Spleen (tissue), 11 donors: ENCODE data around the gene MRPS31. TPM values are rescaled to one million over a fixed set of nuclear protein-coding genes. Genes with fewer than 3 reads are reported as not detected.
A peak's percentile ranks its signal among the peaks of the same experiment; 100 is the strongest.

Experiments used
- DNase-seq: peaks from one replicate; pipeline ENCODE4 v3.0.0-alpha.2; 2020
- H3K27ac ChIP-seq, 8 donors: fragments of 200-600 bp; sonication (generic) in 7 of 8; 1 replicate in 4 of 8; 2 replicates in 4 of 8; pipeline versions ENCODE4 v1.5.0 to v1.8.0; 2016 to 2021; ENCODE audit warnings: inconsistent platforms in 4 of 8, mild to moderate bottlenecking in 4 of 8, moderate library complexity in 1 of 8
- H3K27me3 ChIP-seq, 7 donors: fragments of 200-600 bp; sonication (generic) in 6 of 7; replicated peaks in 1 of 7; 1 replicate in 4 of 7; 2 replicates in 3 of 7; pipeline versions ENCODE4 v1.5.0 to v1.8.0; 2016 to 2021; ENCODE audit warnings: inconsistent platforms in 3 of 7, mild to moderate bottlenecking in 1 of 7
- H3K36me3 ChIP-seq, 6 donors: fragments of 200-600 bp; sonication (generic) in 5 of 6; 1 replicate in 4 of 6; 2 replicates in 2 of 6; pipeline versions ENCODE4 v1.5.0 to v1.8.0; 2016 to 2021; ENCODE audit warnings: inconsistent platforms in 2 of 6
- H3K4me1 ChIP-seq, 6 donors: fragments of 200-600 bp; sonication (generic) in 5 of 6; 1 replicate in 3 of 6; 2 replicates in 3 of 6; pipeline versions ENCODE4 v1.5.0 to v1.8.0; 2016 to 2021; ENCODE audit warnings: inconsistent platforms in 3 of 6
- H3K4me3 ChIP-seq, 8 donors: fragments of 200-600 bp; sonication (generic) in 7 of 8; 1 replicate in 4 of 8; 2 replicates in 4 of 8; pipeline versions ENCODE4 v1.5.0 to v1.8.0; 2016 to 2021; ENCODE audit warnings: inconsistent platforms in 4 of 8, mild to moderate bottlenecking in 4 of 8, moderate library complexity in 2 of 8
- H3K9me3 ChIP-seq, 8 donors: fragments of 200-600 bp; sonication (generic) in 7 of 8; 1 replicate in 4 of 8; 2 replicates in 4 of 8; pipeline versions ENCODE4 v1.5.0 to v1.8.0; 2016 to 2021; ENCODE audit warnings: inconsistent platforms in 4 of 8
- POLR2A ChIP-seq, 3 donors: fragments of 450-650 bp; IDR thresholded peaks; one replicate each; pipeline ENCODE4 v1.5.1; 2017; ENCODE audit warnings: antibody characterized with exemption in 3 of 3, mild to moderate bottlenecking in 1 of 3
- POLR2AphosphoS5 ChIP-seq, 3 donors: sonication (generic); formaldehyde crosslinking; IDR thresholded peaks; one replicate each; pipeline ENCODE4 v1.5.1; 2017; ENCODE audit warnings: antibody characterized with exemption in 3 of 3
- WGBS, 5 donors: extraction: QIAGEN DNeasy Blood & Tissue Kit in 3 of 5; methylation state at CpG; one replicate each; pipeline versions ENCODE4 v1.1.5 to v1.1.7; 2013 to 2018; 5-methylcytosine and 5-hydroxymethylcytosine counted together
- intact Hi-C: fragments of 100-400 bp; cut with DNase I; formaldehyde crosslinking; loops from one replicate; pipeline ENCODE4 v1.15.0; 2023; ENCODE audit warnings: low total_unique reads
- polyA plus RNA-seq, 3 donors: library from polyadenylated mRNA; stranded (reverse); fragments of 200-250 nt; gene quantifications; one replicate each; pipeline ENCODE4 v1.2.1, GENCODE V29; 2013
- total RNA-seq, 7 donors: library from RNA; depleted of rRNA in 3 of 7; stranded (reverse); fragments of >200 nt in 3 of 7; fragmentation: NEBNext Ultra II Directional in 4 of 7; extraction: Animal tissue kit (Norgen Biotek cat#: 25700) in 4 of 7; gene quantifications; one replicate each; pipeline versions ENCODE4 v1.1.0 to v1.2.1, GENCODE V29; 2016 to 2021
- TF ChIP-seq, protein P1 (sequence below), 11 experiments: fragments of 200-600 bp in 7 of 11; fragments of 450-650 bp in 4 of 11; sonication (generic) in 4 of 11; IDR thresholded peaks in 8 of 11; conservative IDR thresholded peaks in 3 of 11; 1 replicate in 7 of 11; 2 replicates in 4 of 11; pipeline versions ENCODE4 v1.4.0 to v1.8.0; 2016 to 2021; ENCODE audit warnings: antibody characterized with exemption in 11 of 11, inconsistent platforms in 4 of 11, mild to moderate bottlenecking in 1 of 11
- donor health status: healthy with polysubstance abuse.
- donor health status: DM: no; HTN: no; CAD: no; lungs with moderate emphysema.
- donor health status: DM: no; HTN: no; CAD: no.
- donor health status: Bipolar disorder and iron deficiency.
- donor health status: healthy.
- donor health status: DM: no; HTN: no; CAD: no.
- donor health status: DM: yes; HTN: yes; CAD: no.

The MRPS31 gene
- total and polyA plus RNA-seq, 10 donors = 16.8 to 33.2 (median 28.1) TPM

DNA sequence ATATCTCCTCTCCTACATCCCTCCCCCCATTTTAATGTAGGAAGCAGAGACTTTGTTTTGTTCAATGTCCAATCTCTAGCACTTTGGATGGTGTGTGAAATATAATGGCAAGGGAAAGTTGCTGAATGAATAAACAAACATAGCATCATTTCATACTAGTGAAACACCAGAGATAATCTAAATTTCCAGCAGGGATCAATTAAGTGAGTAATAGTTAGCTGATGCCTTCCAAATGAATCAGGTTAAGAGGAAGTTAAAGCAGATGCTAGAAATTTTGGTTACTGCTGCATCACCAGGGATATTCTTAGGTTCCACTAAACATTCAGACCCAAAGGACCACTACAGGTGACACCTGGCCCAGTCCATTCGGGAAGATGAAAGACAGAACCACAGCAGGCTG is 8.1 kb downstream of the MRPS31 start:
- H3K4me1 ChIP-seq = peaks cover 0 to 28% (median 0%) of the 10 kb centered on the region in 6 donors
- no peaks in the 10 kb centered on the region for H3K27me3 ChIP-seq
- 87 to 92% (median 91%) methylated on average over 1 of the region's 1 CpG for WGBS, 5 donors

DNA sequence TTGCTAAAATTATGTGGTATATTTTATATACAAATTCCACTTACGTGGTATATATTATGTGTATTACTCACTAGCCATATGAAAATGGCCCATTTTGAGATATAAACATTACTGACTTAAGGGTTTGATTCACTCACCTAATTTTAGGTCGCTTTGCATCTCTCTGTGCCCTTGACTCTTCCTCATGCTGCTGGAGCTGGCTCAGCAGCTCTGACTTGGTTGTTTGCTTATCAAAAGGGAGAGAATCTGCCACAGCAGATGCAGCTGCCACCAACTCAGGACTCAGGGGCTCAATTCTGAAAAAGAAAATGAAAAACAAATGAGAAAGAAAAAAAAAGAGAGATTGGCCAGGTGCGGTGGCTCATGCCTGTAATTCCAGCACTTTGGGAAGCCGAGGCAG is 12.2 kb downstream of the MRPS31 start:
- Histone ChIP-seq H3K36me3 (peaks cover 0 to 93% (median 47%) of the 10 kb centered on the region in 6 donors), H3K4me1 (no peaks in the 10 kb centered on the region), H3K9me3 (no peaks in the 10 kb centered on the region), H3K27ac (no peak overlapping the region), H3K27me3 (no peaks in the 10 kb centered on the region), H3K4me3 (no peak overlapping the region)
- no peak for DNase-seq
- TF ChIP-seq POLR2AphosphoS5 (IDR thresholded peaks at IDR 0.05) (no peak), POLR2A (IDR thresholded peaks at IDR 0.05) (no peak)
- TF ChIP-seq, protein P1, sequence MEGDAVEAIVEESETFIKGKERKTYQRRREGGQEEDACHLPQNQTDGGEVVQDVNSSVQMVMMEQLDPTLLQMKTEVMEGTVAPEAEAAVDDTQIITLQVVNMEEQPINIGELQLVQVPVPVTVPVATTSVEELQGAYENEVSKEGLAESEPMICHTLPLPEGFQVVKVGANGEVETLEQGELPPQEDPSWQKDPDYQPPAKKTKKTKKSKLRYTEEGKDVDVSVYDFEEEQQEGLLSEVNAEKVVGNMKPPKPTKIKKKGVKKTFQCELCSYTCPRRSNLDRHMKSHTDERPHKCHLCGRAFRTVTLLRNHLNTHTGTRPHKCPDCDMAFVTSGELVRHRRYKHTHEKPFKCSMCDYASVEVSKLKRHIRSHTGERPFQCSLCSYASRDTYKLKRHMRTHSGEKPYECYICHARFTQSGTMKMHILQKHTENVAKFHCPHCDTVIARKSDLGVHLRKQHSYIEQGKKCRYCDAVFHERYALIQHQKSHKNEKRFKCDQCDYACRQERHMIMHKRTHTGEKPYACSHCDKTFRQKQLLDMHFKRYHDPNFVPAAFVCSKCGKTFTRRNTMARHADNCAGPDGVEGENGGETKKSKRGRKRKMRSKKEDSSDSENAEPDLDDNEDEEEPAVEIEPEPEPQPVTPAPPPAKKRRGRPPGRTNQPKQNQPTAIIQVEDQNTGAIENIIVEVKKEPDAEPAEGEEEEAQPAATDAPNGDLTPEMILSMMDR (IDR thresholded peaks at IDR 0.05 in 8 of 11, conservative IDR thresholded peaks at IDR 0.05 in 3 of 11) = no peak
- 81 to 94% (median 89%) methylated on average over 4 of the region's 4 CpGs for WGBS, 5 donors
- intact Hi-C loops = no loop called here

More for the DNA sequence above, 8.1 kb downstream of the MRPS31 start:
- intact Hi-C loops = no loop called here
- H3K4me3 ChIP-seq = no peak overlapping the region
- H3K27ac ChIP-seq = no peak overlapping the region
- no peaks in the 10 kb centered on the region for H3K9me3 ChIP-seq
- no peak for DNase-seq
- H3K36me3 ChIP-seq = peaks cover 0 to 83% (median 32%) of the 10 kb centered on the region in 6 donors
- TF ChIP-seq POLR2AphosphoS5 (IDR thresholded peaks at IDR 0.05) (no peak), POLR2A (IDR thresholded peaks at IDR 0.05) (no peak)
- TF ChIP-seq, protein P1 (IDR thresholded peaks at IDR 0.05 in 8 of 11, conservative IDR thresholded peaks at IDR 0.05 in 3 of 11) = no peak

DNA sequence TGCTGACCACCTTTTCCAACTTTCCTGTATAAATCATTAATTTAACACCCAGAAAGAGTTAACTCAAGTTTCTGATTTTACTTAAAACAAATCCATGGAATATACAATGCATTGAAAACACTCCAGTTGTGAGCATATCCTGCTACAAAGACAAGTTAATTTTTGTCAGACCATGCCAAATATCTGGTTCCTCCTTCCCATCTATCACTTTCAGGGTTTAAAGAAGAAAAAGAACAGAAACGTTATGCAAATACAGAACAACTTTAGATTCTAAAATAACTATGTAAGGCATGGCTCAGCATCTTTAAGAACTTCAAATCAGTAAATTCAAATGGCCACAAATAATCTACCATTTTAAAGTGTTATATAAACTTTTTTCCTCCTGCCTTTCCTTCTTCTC is 14.9 kb downstream of the MRPS31 start:
- Histone ChIP-seq H3K9me3 (no peaks in the 10 kb centered on the region), H3K27me3 (no peaks in the 10 kb centered on the region), H3K4me1 (no peaks in the 10 kb centered on the region), H3K27ac (peak overlapping the region in 1 of 8 donors; percentile 4), H3K4me3 (no peak overlapping the region), H3K36me3 (peaks cover 0 to 100% (median 67%) of the 10 kb centered on the region in 6 donors)
- TF ChIP-seq, protein P1 (IDR thresholded peaks at IDR 0.05 in 8 of 11, conservative IDR thresholded peaks at IDR 0.05 in 3 of 11) = no peak
- TF ChIP-seq POLR2A (IDR thresholded peaks at IDR 0.05) (no peak), POLR2AphosphoS5 (IDR thresholded peaks at IDR 0.05) (no peak)
- no peak for DNase-seq
- WGBS, 5 donors = 61 to 77% (median 73%) methylated on average over 1 of the region's 1 CpG
- intact Hi-C loops = no loop called here

DNA sequence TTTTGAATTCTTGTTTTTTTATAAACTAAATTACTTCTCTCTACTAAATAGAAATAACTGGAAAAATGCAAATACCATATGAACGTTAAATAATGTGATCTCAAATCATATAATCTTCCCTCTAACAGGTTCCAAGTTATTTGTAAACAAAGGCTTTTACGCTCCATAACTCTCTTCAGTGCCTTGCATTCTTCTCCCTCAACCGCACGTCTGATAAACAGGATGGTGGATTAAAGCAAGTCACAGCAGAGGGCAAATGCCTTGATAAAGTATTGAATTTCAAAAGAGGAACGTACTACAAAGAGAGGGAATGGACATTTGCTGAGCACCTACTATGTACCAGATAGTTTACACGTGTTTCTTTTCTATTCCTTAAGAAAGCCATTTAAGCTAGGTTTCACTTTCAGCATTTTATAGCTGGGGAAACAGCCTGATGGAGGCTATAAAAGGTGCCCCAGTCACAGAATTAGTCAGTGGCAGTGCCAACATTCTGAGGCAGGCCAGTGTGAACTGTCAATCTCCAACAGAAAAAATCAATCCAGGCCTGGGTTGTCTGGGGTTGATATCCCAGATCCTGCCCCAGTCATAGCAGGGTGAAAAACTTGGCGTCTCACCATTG is 15.8 kb downstream of the MRPS31 start:
- TF ChIP-seq, protein P1 (IDR thresholded peaks at IDR 0.05 in 8 of 11, conservative IDR thresholded peaks at IDR 0.05 in 3 of 11) = no peak
- no peaks in the 10 kb centered on the region for H3K27me3 ChIP-seq
- H3K9me3 ChIP-seq = no peaks in the 10 kb centered on the region
- H3K36me3 ChIP-seq = peaks cover 0 to 97% (median 66%) of the 10 kb centered on the region in 6 donors
- no peaks in the 10 kb centered on the region for H3K4me1 ChIP-seq
- no peak for DNase-seq
- no peak overlapping the region for H3K4me3 ChIP-seq
- intact Hi-C loops = no loop called here
- H3K27ac ChIP-seq = peak overlapping the region in 1 of 8 donors; percentile 4
- WGBS, 5 donors = 85 to 91% (median 88%) methylated on average over 7 of the region's 7 CpGs
